WTC11 (cell line): ENCODE measurements around the gene COL1A1.

Experiments used
- ATF3 ChIP-seq: sonication (generic); formaldehyde crosslinking; conservative IDR thresholded peaks from 2 replicates; pipeline ENCODE4 v1.8.1; 2022; ENCODE audit warnings: mild to moderate bottlenecking, missing genetic modification reagents
- CTCF ChIP-seq: fragments of 200-600 bp; IDR thresholded peaks from 2 replicates; pipeline ENCODE4 v1.8.0; 2022; ENCODE audit warnings: antibody characterized with exemption
- FOXP1 ChIP-seq: sonication (generic); formaldehyde crosslinking; IDR thresholded peaks from 2 replicates; pipeline ENCODE4 v1.8.0; 2022; ENCODE audit warnings: missing genetic modification reagents, mild to moderate bottlenecking, moderate library complexity, borderline replicate concordance
- TCF7 ChIP-seq: sonication (generic); formaldehyde crosslinking; IDR thresholded peaks from 2 replicates; pipeline ENCODE4 v1.8.0; 2022; ENCODE audit warnings: mild to moderate bottlenecking, low read depth, missing genetic modification reagents, moderate library complexity
- TP53 ChIP-seq: sonication (generic); formaldehyde crosslinking; IDR thresholded peaks from 2 replicates; pipeline ENCODE4 v1.8.1; 2023; ENCODE audit warnings: mild to moderate bottlenecking, missing genetic modification reagents
- ZNF232 ChIP-seq: sonication (generic); formaldehyde crosslinking; IDR thresholded peaks from 2 replicates; pipeline ENCODE4 v1.8.0; 2022; ENCODE audit warnings: mild to moderate bottlenecking, missing genetic modification reagents
- TF ChIP-seq, protein P1 (sequence below): sonication (generic); formaldehyde crosslinking; IDR thresholded peaks from 2 replicates; pipeline ENCODE4 v1.8.1; 2023; ENCODE audit warnings: mild to moderate bottlenecking, missing genetic modification reagents, moderate library complexity
- TF ChIP-seq, protein P2 (sequence below): sonication (generic); formaldehyde crosslinking; IDR thresholded peaks from 2 replicates; pipeline ENCODE4 v1.8.1; 2023; ENCODE audit warnings: mild to moderate bottlenecking, missing genetic modification reagents

GRCh38 chr17:50139185-50139783, 62.1 kb downstream of the COL1A1 start:
- TF ChIP-seq CTCF = no peak
- TF ChIP-seq, protein P1, sequence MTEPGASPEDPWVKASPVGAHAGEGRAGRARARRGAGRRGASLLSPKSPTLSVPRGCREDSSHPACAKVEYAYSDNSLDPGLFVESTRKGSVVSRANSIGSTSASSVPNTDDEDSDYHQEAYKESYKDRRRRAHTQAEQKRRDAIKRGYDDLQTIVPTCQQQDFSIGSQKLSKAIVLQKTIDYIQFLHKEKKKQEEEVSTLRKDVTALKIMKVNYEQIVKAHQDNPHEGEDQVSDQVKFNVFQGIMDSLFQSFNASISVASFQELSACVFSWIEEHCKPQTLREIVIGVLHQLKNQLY (CRISPR knock-in tag) = no peak
- no peak for TF ChIP-seq TCF7
- no peak for TF ChIP-seq TP53 (CRISPR knock-in tag)
- TF ChIP-seq, protein P2, sequence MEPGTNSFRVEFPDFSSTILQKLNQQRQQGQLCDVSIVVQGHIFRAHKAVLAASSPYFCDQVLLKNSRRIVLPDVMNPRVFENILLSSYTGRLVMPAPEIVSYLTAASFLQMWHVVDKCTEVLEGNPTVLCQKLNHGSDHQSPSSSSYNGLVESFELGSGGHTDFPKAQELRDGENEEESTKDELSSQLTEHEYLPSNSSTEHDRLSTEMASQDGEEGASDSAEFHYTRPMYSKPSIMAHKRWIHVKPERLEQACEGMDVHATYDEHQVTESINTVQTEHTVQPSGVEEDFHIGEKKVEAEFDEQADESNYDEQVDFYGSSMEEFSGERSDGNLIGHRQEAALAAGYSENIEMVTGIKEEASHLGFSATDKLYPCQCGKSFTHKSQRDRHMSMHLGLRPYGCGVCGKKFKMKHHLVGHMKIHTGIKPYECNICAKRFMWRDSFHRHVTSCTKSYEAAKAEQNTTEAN (CRISPR knock-in tag) = no peak
- no peak for TF ChIP-seq ATF3 (CRISPR knock-in tag)
- TF ChIP-seq FOXP1 = no peak
- TF ChIP-seq ZNF232 (CRISPR knock-in tag) = no peak
